Measurements from ENCODE around the gene NTM.
"Not testable (repeated sequence)": the region's sequence is repeated elsewhere in the genome, so short reads cannot be mapped to it uniquely, and the experiment has no call there.

Gene NTM

DNA sequence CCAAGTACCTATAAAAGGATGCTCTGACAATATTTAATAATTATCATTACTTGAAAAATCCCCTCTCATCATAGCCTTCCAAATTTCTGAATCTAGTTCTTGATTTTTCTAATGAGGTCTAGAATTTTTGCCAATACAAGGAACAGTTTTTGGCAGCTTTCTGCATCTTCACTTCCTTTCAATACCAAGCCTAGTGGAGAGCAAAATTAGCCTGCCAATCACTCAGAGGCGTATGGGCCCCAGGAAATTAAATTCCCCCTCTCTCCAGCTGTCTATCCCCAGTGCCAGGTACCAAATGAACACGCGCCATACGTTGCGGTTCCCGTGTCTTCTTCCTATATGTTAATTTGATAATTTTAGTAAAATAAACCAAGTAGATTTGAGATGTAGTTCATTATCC is 293.9 kb downstream of the NTM start:
- in situ Hi-C loops (cut with MboI; ENCODE audit: low sequenced_read_pairs): no loop called here

DNA sequence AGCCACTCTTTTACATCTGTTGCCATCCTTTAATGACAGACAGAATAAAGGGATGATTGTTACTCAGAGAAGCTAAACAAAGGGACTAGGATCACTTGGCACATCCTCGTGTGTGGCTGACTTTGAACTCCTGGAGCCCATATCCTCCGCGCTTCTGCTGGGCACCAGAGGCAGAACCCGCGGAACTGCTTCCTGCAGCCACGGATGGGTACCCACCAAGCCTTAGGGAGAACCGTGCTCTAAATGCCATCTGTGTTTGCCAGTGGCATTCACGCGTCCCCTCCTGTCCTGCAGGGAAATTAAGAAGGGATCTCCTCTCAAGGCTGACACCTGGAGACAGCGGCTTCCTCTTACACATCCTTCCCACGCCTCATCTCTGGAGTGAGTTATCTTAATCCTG is 294.4 kb downstream of the NTM start:
- in situ Hi-C loops (cut with MboI; ENCODE audit: low sequenced_read_pairs): no loop called here

GRCh38 chr11:131665344-131665968 is 295.0 kb downstream of the NTM start:
- in situ Hi-C loops (cut with MboI; ENCODE audit: low sequenced_read_pairs): no loop called here

GRCh38 chr11:131666006-131666405 is 295.6 kb downstream of the NTM start:
- in situ Hi-C loops (cut with MboI; ENCODE audit: low sequenced_read_pairs): no loop called here

DNA sequence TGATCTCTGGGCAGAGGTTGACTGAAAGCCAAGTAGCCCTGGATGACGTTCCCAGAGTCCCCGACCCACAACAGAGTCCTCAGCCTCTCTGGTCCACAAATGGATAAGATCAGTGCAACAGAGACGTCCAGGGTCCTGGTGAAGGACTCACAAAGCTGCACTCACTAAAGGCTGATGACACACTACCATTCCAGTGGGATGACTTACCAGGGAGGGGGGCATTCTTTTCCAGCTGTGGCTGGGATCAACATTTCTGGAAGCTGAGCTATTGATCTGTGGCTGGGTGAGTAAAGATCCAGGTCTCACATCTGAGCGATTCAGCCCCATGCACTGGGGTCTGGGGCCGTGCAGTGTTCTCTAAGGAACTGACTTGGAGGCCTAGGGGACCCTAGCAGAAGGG is 296.2 kb downstream of the NTM start:
- in situ Hi-C loops (cut with MboI; ENCODE audit: low sequenced_read_pairs): no loop called here

GRCh38 chr11:131667566-131667965 is 297.2 kb downstream of the NTM start:
- in situ Hi-C loops (cut with MboI; ENCODE audit: low sequenced_read_pairs): no loop called here

DNA sequence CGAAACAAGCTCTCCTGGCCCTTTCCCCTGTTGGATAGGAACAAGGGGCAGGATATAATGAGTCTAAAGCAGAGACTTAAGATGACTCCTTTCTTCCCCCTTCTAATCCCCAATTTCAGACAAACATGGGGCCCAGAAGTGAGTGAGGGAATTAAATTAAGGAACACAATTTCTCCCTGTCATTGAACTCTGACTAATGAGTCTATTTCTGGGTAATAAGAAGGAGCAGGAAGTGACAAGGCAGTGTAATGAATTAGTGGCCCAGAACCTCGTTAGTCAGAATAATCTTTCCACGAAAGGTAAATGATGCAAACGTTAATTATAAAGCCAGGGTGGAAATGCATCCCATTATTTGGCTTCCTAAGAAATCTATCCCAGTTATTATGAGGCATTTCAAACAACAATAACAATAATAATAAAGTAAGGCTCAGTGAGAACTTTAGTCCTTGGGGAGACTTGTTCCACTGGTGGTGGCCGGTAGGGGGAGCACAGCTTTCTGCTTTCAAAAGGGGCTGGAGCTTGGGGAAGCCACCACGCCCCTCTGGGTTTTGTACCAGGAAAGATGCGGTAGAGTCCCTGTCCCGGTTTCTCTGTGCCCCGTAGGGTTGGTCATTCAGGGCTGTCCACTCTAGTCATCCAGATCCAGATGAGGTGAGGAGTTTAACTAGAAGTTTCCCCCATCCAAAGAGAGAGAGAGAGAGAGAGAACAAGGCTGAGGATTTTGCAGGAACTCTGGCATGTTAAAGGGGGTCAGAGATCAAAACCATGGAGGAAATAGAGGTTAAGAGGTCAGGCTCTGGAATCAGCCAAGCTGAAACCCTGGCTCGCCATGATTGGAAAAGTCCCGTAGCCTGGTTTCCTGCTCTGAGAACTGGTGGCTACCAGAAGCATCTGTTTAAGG is 298.3 kb downstream of the NTM start:
- in situ Hi-C loops (cut with MboI; ENCODE audit: low sequenced_read_pairs): no loop called here

DNA sequence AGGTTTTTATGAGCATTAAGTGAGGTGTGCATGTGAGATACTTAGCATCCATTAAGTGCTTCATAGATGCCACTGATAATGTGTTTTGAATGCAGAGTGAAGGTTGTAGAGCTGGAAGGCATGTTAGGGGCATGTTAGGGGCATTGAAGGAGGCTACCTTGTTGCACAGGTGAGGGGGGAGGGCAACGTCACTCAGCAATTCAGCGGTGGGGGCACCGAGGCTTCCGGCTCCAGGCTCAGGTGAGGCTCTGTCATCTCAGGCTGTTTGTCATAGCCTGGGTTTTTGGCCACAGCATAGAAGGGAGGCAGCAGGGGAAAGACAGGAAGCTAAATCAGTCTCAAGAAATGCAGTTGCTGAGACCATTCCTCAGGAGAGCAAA is 299.0 kb downstream of the NTM start:
- in situ Hi-C loops (cut with MboI; ENCODE audit: low sequenced_read_pairs): no loop called here

DNA sequence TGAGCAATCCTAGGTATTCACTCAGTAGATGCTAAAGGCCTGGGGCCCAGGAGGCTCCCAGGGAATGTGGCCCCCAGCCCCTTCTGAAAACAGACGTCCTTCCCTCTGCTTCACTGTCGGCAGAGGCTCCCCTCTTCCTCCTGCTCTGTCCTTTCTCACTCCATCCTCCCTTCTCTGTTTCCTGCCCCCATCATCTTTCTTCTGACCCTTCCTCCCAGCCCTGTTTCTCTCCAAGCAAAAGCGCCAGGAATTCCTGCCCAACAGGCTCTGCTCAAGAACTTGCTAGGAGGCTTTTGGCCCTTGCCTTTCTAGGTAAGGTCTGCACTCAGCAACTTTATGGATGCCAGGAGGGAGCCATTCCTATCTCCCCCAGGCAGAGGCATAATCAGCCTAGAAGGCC is 300.5 kb downstream of the NTM start:
- in situ Hi-C loops (cut with MboI; ENCODE audit: low sequenced_read_pairs): no loop called here

GRCh38 chr11:131671320-131671719 is 300.9 kb downstream of the NTM start:
- in situ Hi-C loops (cut with MboI; ENCODE audit: low sequenced_read_pairs): no loop called here

DNA sequence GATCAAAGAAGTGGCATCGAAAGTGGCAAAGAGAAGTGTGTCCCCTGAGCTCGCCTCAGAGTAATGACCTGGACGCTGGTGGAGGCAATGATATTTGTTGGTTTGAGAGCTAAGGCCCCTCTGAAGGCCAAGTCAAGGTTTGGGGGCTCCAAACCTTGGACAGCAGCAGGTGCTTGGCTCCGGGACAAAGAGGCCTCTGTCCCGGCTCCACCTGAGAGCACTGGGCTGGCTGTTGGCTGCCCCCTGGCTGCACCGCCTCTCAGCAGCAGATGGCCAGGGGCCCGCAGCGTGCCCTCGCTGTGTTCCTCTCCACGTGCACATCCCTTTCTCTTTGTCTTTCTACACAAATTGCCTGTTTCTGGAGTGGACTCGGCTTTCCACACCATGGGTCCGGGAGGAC is 301.3 kb downstream of the NTM start:
- in situ Hi-C loops (cut with MboI; ENCODE audit: low sequenced_read_pairs): no loop called here

DNA sequence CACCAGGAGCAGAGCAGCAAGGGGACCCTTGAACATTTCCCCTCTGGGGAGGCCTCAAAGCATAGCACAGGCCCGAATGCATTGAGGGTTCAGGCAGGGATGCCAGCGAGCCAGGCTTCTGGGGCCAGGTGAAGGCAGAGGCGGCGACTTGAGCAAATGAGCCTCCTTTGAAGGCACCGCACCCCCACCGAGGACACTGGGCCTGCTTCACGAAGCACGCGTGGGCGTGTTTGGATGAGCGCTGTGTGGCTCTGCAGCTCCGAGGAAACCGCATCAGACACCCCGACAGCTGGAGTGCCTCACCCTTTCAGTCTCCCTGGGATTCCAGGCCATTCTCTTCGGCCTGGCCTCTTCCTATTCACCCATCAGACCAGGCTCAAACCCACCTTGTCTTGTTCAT is 301.8 kb downstream of the NTM start:
- in situ Hi-C loops (cut with MboI; ENCODE audit: low sequenced_read_pairs): no loop called here

- in situ Hi-C loops (cut with MboI; ENCODE audit: low sequenced_read_pairs): no loop called here
These were observed 303.8 kb downstream of the NTM start for GRCh38 chr11:131674051-131674755.

DNA sequence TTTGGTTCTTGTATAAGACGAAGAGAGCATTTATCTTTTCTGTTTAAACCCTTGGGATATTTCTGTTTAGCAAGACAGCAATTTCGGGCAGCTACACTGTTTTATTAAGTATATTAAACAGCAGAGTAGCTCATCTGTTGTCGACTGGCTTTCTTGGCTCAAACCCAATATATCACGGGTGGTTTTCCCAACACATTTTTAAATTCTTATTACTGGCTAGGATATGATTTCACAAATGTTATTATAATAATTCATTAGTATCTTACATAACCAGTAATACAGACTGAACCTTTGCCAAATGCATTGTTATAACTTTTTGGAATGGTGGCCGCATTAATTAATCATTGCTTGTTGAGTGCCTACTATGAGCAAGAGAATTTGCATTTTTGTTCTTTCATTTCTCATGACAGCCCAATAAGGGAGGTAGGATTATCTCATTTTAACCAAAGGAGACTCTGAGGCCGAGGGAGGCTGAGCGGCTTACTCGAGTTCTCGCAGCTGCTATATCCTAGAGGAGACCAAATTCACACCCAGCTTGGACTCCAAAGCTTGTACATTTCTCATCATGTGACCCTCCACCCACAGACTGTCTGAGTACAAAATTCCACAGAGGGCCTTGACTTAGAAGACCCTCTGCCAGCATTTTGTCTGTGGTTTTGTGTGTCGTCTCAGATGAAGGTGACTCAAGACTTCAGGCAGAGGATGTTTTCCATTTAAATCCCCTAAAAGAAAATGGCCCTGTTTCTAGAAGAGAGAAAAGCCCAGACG is 304.9 kb downstream of the NTM start:
- in situ Hi-C loops (cut with MboI; ENCODE audit: low sequenced_read_pairs): no loop called here

- in situ Hi-C loops (cut with MboI; ENCODE audit: low sequenced_read_pairs): no loop called here
These were observed 307.5 kb downstream of the NTM start for GRCh38 chr11:131677828-131678470.

DNA sequence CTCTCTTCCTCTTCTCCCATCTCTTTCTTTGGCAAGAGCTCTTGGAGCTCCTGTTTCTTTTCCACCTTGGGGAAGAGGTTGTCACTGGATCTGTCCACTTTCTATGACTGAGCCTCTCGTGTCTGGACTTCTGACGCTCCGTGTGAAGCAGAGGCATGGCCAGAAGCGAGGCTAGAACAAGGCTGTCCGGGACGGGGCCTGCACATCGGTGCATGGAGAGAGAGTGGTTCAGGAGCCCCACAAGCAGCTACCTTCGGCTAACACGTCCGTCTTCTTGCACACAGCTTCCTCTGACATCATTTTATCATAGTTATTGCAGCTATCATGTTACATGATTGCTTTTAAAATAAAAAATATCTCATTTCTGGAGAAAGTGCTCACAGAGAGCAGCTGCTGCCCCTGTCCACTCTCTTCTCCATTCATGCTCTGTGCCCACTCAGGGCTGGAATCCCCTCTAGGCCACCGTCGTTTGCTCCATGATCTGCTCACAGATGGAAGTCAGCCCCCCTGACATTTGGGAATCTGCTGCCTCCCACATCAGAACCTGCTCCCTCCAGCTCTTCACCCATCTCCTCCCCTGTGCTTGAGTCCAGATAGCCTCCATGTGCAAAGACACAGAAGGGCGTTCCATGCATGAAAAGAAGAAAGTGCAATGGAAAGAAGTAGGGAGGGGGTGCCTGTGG is 308.4 kb downstream of the NTM start:
- in situ Hi-C loops (cut with MboI; ENCODE audit: low sequenced_read_pairs): no loop called here

DNA sequence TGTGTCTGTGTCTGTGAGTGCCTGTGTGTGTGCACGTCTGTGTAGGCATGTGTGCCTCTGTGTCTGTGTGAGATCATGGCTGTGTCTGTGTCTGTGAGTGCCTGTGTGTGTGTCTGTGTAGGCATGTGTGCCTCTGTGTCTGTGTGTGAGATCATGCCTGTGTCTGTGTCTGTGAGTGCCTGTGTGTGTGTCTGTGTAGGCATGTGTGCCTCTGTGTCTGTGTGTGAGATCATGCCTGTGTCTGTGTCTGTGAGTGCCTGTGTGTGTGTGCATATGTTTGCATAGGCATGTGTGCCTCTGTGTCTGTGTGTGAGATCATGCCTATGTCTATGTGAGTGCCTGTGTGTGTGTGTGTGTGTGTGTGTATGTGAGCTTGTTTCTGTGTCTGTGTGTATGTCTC is 310.0 kb downstream of the NTM start:
- in situ Hi-C loops (cut with MboI; ENCODE audit: low sequenced_read_pairs): not testable (repeated sequence)

DNA sequence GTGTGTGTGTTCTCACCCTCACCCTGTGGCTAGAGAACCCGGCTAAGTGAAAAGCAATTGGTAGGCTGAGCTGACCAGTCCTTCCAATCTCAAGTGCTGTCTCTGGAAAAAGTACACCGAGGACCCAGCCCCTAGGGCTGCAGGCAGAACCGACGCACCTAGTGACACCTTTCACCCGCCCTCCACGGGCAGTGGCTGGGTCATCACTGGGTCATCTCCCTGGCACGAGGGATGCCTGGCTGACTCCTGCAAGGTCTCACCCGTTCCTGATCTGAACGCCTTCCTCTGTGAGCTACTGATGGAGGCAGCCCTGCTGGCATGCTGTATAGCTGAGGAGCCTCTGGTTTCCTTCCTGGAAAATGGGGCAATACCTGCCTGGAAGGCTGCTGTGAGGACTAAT is 311.5 kb downstream of the NTM start:
- in situ Hi-C loops (cut with MboI; ENCODE audit: low sequenced_read_pairs): no loop called here

DNA sequence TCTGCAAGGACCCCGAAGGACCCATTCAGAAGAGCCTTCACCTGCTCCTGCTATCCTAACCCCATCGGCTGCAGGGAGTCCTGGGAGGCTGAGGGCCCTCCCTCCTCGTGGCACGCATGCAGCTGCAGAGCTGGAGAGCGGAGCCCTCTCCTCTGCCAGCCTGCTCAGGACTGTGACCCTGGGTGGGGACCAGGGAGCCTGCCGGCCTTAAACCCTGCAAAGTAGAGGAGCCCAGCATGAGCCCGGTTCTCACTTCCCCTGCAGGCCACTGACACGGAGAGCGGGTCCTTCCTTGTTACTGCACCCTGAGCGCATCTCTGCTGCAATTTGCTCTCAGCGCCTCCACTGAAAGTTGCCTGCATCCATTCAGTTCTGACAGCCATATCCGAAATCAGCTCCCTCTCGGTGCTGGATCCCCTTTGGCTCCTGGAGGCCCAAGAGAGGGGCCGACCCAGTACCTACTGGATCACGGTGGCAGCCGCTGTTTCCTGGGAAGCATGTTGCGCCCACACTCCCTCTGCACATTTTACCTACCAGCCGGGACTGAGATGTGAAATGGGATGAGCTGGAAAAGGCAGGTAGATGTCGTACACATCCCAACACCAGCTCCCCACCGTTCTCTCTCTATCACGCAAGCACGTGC is 312.1 kb downstream of the NTM start:
- in situ Hi-C loops (cut with MboI; ENCODE audit: low sequenced_read_pairs): no loop called here

- in situ Hi-C loops (cut with MboI; ENCODE audit: low sequenced_read_pairs): no loop called here
These were observed 312.7 kb downstream of the NTM start for GRCh38 chr11:131683131-131683530.
